Small intestine (tissue), 7 donors: ENCODE results near the gene PPP1R15A. TPM values are rescaled to one million over a fixed set of nuclear protein-coding genes. Genes with fewer than 3 reads are reported as not detected.
"Not testable (repeated sequence)": the region's sequence is repeated elsewhere in the genome, so short reads cannot be mapped to it uniquely, and the experiment has no call there.

Experiments
- DNase-seq, 2 donors: peaks; one replicate each; pipeline versions ENCODE4 v3.0.0 to v3.0.0-alpha.2; 2013
- FAIRE-seq: peaks from 2 replicates; lab custom pipeline; 2012; peaks lifted over from hg19 to GRCh38; lab: Jason Lieb, UNC
- H3K27ac ChIP-seq, 3 donors: one replicate each; pipeline ENCODE4 v1.5.1; 2013; ENCODE audit warnings: low read length in 2 of 3, mild to moderate bottlenecking in 2 of 3, control low read depth in 1 of 3, inconsistent platforms in 1 of 3, low read depth in 1 of 3, moderate library complexity in 1 of 3
- H3K27me3 ChIP-seq, 3 donors: one replicate each; pipeline ENCODE4 v1.6.1; 2013; ENCODE audit warnings: low read length in 3 of 3, inconsistent platforms in 1 of 3; ENCODE audit not compliant: control insufficient read depth in 3 of 3, insufficient read depth in 3 of 3
- H3K36me3 ChIP-seq, 3 donors: one replicate each; pipeline ENCODE4 v1.6.1; 2013; ENCODE audit warnings: low read length in 3 of 3, inconsistent platforms in 1 of 3, low read depth in 1 of 3, mild to moderate bottlenecking in 1 of 3, moderate library complexity in 1 of 3; ENCODE audit not compliant: control insufficient read depth in 3 of 3, insufficient read depth in 2 of 3
- H3K4me1 ChIP-seq, 3 donors: one replicate each; pipeline ENCODE4 v1.6.1; 2013; ENCODE audit warnings: low read length in 2 of 3, inconsistent platforms in 1 of 3, low read depth in 1 of 3, mild to moderate bottlenecking in 1 of 3, moderate library complexity in 1 of 3; ENCODE audit not compliant: control insufficient read depth in 3 of 3, insufficient read depth in 2 of 3
- H3K4me3 ChIP-seq, 3 donors: one replicate each; pipeline ENCODE4 v1.5.1; 2013; ENCODE audit warnings: low read length in 3 of 3, control low read depth in 1 of 3, inconsistent platforms in 1 of 3, low read depth in 1 of 3, mild to moderate bottlenecking in 1 of 3, moderate library complexity in 1 of 3
- H3K9me3 ChIP-seq, 2 donors: one replicate each; pipeline ENCODE4 v1.6.1; 2013; ENCODE audit warnings: low read depth in 1 of 2, low read length in 1 of 2; ENCODE audit not compliant: control insufficient read depth in 2 of 2, insufficient read depth in 1 of 2
- WGBS, 3 donors: extraction: QIAGEN DNeasy Blood & Tissue Kit; methylation state at CpG; one replicate each; pipeline ENCODE4 v1.1.7; 2013; 5-methylcytosine and 5-hydroxymethylcytosine counted together
- polyA plus RNA-seq, 4 donors: library from polyadenylated mRNA; stranded (reverse) in 3 of 4; unstranded in 1 of 4; fragments of 200-250 nt in 3 of 4; fragments of 120-200 nt in 1 of 4; gene quantifications; one replicate each; pipeline versions ENCODE4 v1.2.1 to v1.2.3, GENCODE V29; 2013
- donor health status: healthy with polysubstance abuse.
- donor health status: control.
- donor health status: control.
- donor health status: Bipolar disorder and iron deficiency.
- donor health status: healthy.

Gene PPP1R15A
- polyA plus RNA-seq, 4 donors: 52.8 to 73.0 (median 60.6) TPM

DNA sequence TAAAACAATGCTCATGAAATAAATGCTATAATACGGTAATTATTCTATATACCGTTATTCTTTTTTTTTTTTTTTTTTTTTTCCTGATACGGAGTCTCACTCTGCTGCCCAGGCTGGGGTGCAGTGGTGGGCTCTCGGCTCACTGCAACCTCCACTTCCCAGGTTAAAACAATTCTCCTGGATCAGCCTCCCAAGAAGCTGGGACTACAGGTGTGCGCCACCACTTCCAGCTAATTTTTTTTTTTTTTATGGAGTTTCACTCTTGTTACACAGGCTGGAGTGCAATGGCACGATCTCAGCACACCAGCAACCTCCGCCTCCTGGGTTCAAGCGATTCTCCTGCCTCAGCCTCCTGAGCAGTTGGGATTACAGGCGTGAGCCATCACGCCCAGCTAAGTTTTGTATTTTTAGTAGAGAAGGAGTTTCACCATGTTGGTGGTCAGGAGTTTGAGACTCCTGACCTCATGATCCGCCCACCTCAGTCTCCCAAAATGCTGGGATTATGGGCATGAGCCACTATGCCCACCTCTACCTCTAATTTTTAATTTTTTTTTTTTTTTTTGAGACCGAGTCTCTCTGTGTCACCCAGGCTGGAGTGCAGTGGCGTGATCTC is 6.9 kb downstream of the PPP1R15A start:
- H3K27me3 ChIP-seq: no peaks in the 10 kb centered on the region
- FAIRE-seq (no peak), DNase-seq (no peak)
- H3K9me3 ChIP-seq: peaks cover 0 to 6% of the 10 kb centered on the region in 2 donors
- peaks cover 0 to 41% (median 0%) of the 10 kb centered on the region in 3 donors for H3K4me1 ChIP-seq
- 88 to 94% (median 91%) methylated on average over 13 of the region's 13 CpGs for WGBS, 3 donors
- H3K27ac ChIP-seq: peak overlapping the region in 1 of 3 donors; percentile 55
- no peak overlapping the region for H3K4me3 ChIP-seq
- peaks cover 0 to 47% (median 4%) of the 10 kb centered on the region in 3 donors for H3K36me3 ChIP-seq

DNA sequence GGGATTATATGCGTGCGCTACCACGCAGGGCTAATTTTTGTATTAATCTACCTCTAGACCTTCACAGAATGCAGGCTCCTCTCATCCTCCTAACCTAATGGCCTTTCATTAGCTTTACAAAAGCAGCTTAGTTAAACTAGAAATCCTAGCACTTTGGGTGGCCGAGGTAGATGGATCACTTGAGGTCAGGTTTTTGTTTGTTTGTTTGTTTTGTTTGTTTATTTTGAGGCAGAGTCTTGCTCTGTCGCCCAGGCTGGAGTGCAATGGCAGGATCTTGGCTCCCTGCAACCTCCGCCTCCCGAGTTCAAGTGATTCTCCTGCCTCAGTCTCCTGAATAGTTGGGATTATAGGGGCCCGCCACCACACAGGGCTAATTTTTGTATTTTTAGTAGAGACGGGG is 7.5 kb downstream of the PPP1R15A start:
- H3K4me3 ChIP-seq, FAIRE-seq, H3K9me3 ChIP-seq, H3K27me3 ChIP-seq, H3K27ac ChIP-seq, DNase-seq: not testable (repeated sequence)
- peaks cover 0 to 42% (median 0%) of the 10 kb centered on the region in 3 donors for H3K36me3 ChIP-seq
- 89 to 97% (median 96%) methylated on average over 9 of the region's 9 CpGs for WGBS, 3 donors
- peaks cover 0 to 35% (median 0%) of the 10 kb centered on the region in 3 donors for H3K4me1 ChIP-seq

DNA sequence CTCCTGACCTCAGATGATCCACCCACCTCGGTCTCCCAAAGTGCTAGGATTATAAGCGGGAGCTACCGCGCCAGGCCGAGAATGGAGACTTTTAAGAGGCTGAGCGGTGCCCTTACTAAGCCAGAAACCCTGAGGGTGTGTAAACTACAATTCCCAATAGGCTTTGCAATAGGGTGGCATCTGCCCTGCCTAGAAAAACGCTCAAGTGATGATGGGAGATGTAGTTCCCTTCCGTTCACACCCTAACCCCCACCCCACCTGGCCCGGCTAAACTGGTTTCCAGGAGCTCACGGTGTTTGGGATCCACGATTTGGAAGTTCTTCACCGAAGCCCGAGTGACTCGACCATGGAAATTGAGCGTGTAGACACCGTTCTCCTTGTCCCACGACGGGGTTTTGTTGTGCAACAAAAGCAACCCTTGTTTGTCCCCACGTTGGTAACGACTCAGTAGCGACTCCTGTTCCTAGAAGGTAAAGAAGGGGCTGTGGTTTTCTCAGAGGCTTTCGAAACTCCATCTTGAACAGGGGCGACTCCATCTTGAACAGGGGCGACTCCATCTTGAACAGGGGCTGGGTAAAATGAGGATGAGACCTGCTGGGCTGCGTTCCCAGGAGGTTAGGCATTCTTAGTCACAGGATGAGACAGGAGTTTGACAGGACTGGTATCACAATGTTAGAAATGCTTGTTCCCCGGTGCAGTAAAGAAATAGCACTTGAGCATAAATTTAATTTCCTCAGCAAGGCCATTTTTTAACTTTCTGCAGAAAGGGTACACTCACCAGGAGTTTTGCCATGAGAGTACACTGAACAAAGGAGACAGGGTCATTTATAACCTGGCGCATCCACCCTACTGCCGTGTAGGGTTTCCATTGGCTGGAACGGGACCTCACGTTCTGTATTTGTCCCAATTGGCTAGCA is 9.8 kb downstream of the PPP1R15A start:
- FAIRE-seq: no peak
- no peak overlapping the region for H3K27ac ChIP-seq
- WGBS, 3 donors: 87 to 90% (median 88%) methylated on average over 30 of the region's 30 CpGs

DNA sequence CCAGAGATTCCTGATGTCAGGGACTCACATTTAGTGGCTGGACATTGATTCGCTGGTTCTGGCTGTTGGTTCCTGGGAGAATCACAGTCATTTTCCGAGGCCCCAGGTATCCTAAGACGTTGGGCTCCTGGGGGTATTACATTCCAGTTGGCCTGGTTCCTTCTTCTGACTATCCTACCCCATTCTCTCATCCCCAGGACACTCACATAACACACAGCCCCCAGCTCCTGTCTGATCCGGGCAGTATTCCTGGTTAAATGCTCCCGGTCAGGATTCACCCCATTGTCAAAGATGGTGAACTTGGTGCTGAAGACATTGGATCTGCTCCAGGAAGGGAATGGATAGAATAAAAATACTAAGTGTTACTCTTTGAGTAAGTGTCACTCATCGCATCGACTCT is 11.5 kb downstream of the PPP1R15A start:
- H3K36me3 ChIP-seq: peaks cover 0 to 6% (median 0%) of the 10 kb centered on the region in 3 donors
- FAIRE-seq (no peak), DNase-seq (no peak)
- H3K27me3 ChIP-seq: no peaks in the 10 kb centered on the region
- H3K4me3 ChIP-seq: no peak overlapping the region
- no peak overlapping the region for H3K27ac ChIP-seq
- 94 to 98% (median 96%) methylated on average over 7 of the region's 7 CpGs for WGBS, 3 donors
- peaks cover 0 to 7% (median 0%) of the 10 kb centered on the region in 3 donors for H3K4me1 ChIP-seq
- H3K9me3 ChIP-seq: peaks cover 0 to 6% of the 10 kb centered on the region in 2 donors

More for the DNA sequence above, 9.8 kb downstream of the PPP1R15A start:
- Histone ChIP-seq H3K27me3 (no peaks in the 10 kb centered on the region), H3K36me3 (peaks cover 0 to 19% (median 0%) of the 10 kb centered on the region in 3 donors), H3K9me3 (peaks cover 0 to 6% of the 10 kb centered on the region in 2 donors), H3K4me3 (no peak overlapping the region), H3K4me1 (peaks cover 0 to 19% (median 0%) of the 10 kb centered on the region in 3 donors)
- peak in 1 of 2 donors; percentile 37 for DNase-seq

DNA sequence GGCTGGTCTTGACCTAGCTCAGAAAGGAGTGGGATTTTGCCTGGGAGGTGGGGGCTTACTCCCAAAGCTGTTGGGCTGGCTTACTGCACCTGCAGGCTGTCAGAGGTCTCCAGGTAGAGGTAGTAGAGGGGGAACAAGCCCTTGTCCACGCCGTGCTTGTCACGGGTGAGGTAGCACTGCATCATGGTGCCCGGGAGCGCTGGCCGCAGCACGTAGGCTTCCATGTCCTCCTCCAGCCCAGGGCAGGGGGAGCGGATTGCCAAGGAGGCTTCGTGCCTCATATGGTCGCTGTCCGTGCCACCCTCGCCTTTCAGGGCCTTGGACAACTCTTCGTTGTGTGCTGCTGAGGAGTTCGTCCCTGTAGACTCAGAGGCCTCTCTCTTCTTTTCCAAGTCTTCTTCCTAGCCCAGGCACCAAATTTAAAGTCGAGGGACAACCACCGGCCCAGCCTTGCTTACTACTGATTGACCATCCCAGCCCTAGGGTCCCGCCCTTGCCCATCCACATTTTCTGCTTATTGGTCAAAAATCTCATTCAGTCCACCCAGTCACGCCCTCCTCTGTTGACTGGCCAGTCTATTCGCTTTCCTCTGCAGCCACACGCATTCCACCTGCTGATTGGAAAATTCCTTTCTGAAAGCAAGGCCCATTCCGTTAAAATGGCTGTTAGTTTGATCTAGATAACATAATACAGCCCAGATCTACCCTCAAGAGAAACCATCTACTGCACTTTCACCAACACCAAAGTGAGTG is 15.8 kb downstream of the PPP1R15A start:
- DNase-seq: no peak

DNA sequence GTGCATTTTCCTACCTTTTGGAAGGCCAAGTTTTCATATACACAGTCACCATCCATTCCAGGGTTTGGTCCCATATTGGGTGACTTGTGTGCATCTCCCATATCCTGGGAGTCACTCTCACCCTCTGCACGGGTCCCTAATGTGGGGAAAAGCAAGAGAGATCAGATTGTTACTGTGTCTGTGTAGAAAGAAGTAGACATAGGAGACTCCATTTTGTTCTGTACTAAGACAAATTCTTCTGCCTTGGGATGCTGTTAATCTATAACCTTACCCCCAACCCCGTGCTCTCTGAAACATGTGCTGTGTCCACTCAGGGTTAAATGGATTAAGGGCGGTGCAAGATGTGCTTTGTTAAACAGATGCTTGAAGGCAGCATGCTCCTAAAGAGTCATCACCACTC is 17.3 kb downstream of the PPP1R15A start:
- WGBS, 3 donors: 50 to 80% (median 52%) methylated on average over 2 of the region's 3 CpGs
- H3K27me3 ChIP-seq, FAIRE-seq, DNase-seq, H3K4me3 ChIP-seq, H3K36me3 ChIP-seq, H3K27ac ChIP-seq, H3K9me3 ChIP-seq: not testable (repeated sequence)
- peaks cover 0 to 10% (median 0%) of the 10 kb centered on the region in 3 donors for H3K4me1 ChIP-seq

More for the DNA sequence above, 15.8 kb downstream of the PPP1R15A start:
- Histone ChIP-seq H3K9me3 (no peaks in the 10 kb centered on the region), H3K36me3 (no peaks in the 10 kb centered on the region), H3K4me1 (peaks cover 0 to 10% (median 0%) of the 10 kb centered on the region in 3 donors), H3K4me3 (no peak overlapping the region), H3K27ac (no peak overlapping the region), H3K27me3 (peaks cover 0 to 4% (median 0%) of the 10 kb centered on the region in 3 donors)
- FAIRE-seq: no peak
- WGBS, 3 donors: 93 to 96% (median 94%) methylated on average over 21 of the region's 21 CpGs

DNA sequence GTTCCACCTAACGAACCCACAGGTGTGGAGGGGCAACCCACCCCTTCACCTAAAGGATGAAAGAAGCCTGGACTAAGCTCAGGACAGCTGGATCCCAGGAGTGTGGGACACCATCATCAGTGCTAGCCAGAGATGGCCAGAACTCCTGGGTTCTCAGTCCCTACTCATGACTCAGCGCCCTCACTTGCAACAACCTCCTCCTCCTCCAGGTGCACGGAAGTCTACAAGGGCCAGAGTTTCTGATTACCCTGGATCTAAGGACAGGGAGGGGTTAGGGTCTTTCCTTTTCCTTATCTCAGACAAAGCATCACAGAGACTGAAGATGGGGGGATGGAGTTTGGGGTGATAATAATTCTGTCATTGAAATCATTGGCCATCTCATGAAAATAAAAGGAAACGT is 18.3 kb downstream of the PPP1R15A start:
- H3K4me3 ChIP-seq: no peak overlapping the region
- DNase-seq (peak in 1 of 2 donors; percentile 33), FAIRE-seq (no peak)
- peaks cover 0 to 12% (median 0%) of the 10 kb centered on the region in 3 donors for H3K4me1 ChIP-seq
- H3K27ac ChIP-seq: no peak overlapping the region
- peaks cover 0 to 11% (median 2%) of the 10 kb centered on the region in 3 donors for H3K27me3 ChIP-seq
- no peaks in the 10 kb centered on the region for H3K9me3 ChIP-seq
- WGBS, 3 donors: 36 to 76% (median 66%) methylated on average over 4 of the region's 4 CpGs
- no peaks in the 10 kb centered on the region for H3K36me3 ChIP-seq

DNA sequence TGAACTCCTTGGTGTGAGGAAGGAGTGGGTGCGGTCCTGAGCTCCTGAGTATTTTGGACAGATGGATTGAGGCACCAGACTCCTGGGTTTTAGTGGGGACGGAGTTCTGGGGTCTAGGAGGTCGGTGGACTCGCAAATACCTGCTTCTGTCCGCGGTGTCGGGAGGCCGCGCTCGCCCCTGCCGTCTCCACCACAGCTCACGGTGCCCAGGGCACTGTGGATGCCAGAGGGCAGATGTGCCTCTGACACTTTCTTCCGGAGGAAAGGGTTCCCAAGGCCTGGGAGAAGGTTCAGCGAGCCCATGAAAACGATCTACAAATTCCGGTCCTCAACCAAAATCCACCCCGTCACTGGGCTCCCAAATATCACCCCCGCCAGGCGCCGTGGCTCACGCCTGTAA is 23.0 kb downstream of the PPP1R15A start:
- Histone ChIP-seq H3K27ac (no peak overlapping the region), H3K4me1 (peaks cover 0 to 22% (median 2%) of the 10 kb centered on the region in 3 donors), H3K4me3 (no peak overlapping the region), H3K36me3 (no peaks in the 10 kb centered on the region), H3K9me3 (no peaks in the 10 kb centered on the region), H3K27me3 (peaks cover 0 to 17% (median 2%) of the 10 kb centered on the region in 3 donors)
- no peak for DNase-seq
- 69 to 80% (median 79%) methylated on average over 20 to 21 of the region's 21 CpGs for WGBS, 3 donors
- FAIRE-seq: no peak
